ENCODE measurements around the gene THY1. TPM values are rescaled to one million over a fixed set of nuclear protein-coding genes. Genes with fewer than 3 reads are reported as not detected.

THY1 gene
- total RNA-seq, 2 donors from 2014 or later: 0.20 TPM; not detected in 1

DNA sequence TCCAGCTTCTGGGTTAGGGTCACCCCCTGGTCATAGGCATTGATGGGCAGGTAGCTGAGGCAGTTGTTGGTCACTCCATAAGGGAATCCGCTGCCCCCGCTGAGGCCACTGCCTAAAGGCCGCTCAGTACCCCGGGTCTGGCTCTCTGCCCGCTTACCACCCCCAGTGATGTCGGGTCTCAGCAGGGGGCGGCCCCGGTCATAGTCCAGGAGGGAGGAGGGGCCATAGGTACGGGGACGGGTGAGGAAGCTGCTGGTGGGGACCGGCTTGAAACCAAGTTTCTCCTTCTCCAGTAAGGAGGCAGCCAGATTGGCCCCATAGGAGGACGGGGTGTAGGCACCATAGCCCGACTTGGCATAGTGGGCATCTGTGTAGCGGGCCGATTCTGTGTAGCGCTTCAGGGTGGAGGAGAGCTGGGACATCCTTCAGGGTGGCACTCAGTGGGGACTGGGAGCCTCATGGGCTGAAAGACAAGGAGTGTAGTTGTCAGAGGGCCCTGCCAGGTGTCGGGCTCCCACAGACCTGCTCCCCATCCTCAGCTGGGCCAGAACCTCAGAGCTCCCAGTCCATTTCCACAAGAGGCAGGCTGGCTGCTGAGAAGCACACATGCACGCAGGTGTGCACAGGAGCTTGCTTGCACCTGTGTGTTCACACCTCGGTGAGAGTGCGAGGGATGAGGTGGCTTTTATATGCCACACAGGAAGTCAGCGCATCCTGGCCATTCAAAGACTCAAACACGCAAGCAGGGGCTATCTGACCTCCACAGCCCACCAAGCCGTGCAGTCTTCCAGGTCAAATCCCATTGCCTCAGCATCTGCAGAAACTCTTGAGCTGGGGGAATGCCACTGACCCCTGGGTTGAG is 49.7 kb downstream of the THY1 start:
- ATAC-seq (no peak), DNase-seq (no peak)
- Mint-ChIP-seq H3K36me3 (ENCODE audit: low read depth) (no peaks in the 10 kb centered on the region), H3K4me3 (no peak overlapping the region), H3K27ac (no peak overlapping the region), H3K27me3 (peaks cover 24% of the 10 kb centered on the region), H3K4me1 (peaks cover 10% of the 10 kb centered on the region)
- H3K9me3 ChIP-seq (ENCODE audit: control insufficient read depth, low read length, poor library complexity, severe bottlenecking): no peaks in the 10 kb centered on the region

DNA sequence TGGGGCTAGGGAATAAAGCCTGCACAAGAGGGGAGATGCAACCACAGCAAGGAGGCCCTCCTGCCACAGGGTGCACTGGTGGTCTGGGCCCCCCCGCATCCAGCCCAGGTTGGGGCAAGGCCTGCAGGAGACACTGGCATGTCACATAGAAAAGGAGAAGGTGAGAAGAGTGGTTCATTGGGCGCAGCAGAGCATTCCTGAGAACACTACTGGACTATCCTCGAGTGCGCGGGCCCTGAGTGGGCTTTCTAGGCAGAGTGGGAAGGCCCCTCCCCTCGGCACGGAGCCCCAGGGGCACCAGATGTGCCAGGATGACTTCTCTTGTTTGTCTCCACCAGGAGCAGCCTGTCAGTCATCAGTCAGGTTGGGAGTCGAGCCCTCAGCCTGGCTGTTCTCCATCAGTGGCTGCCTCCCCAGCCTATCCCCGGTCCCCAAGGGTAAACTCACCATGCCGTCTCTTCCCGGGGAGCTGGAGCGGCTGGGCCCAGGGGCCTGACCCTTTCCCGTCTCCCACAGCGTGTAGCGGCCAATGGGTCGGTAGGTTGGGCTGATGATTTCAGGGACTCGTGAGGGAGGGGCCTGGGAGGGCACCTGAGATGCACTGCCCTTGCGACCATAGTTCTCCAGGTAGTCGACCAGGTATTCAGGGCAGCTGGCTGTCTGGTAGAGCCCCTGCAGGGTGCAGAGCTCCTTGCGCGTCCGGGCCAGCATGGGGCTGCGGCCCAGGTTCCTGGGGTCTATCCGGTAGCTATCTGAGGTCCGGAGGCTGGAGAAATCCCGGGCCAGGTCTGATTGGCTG is 50.5 kb downstream of the THY1 start:
- Mint-ChIP-seq H3K4me1 (peaks cover 10% of the 10 kb centered on the region), H3K4me3 (no peak overlapping the region), H3K27me3 (peaks cover 32% of the 10 kb centered on the region), H3K36me3 (ENCODE audit: low read depth) (no peaks in the 10 kb centered on the region), H3K27ac (no peak overlapping the region)
- H3K9me3 ChIP-seq (ENCODE audit: control insufficient read depth, low read length, poor library complexity, severe bottlenecking): no peaks in the 10 kb centered on the region
- ATAC-seq: no peak
- no peak for DNase-seq

DNA sequence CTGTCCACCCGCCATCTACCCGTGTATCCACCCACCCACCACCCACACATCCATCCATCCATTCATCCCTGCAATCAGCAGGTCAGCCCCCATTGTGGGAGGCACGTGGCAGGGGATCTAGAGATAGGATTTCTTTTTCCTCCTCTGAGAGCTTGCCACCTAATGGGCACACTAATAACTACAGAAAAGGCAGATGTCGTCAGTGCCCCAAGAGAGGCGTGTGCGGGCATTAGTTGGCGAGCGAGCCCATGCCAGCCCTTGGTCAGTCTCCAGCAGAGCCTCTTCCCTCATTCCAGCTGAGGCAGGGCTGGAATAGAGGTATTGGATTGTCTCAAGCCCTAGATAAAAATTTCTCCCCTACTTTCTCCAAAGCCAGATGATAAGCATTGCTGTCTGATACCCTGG is 51.2 kb downstream of the THY1 start:
- H3K4me1 Mint-ChIP-seq: peaks cover 10% of the 10 kb centered on the region
- H3K4me3 Mint-ChIP-seq: no peak overlapping the region
- peaks cover 39% of the 10 kb centered on the region for H3K27me3 Mint-ChIP-seq
- no peak for DNase-seq
- H3K27ac Mint-ChIP-seq: no peak overlapping the region
- ATAC-seq: no peak
- no peaks in the 10 kb centered on the region for H3K36me3 Mint-ChIP-seq (ENCODE audit: low read depth)
- no peaks in the 10 kb centered on the region for H3K9me3 ChIP-seq (ENCODE audit: control insufficient read depth, low read length, poor library complexity, severe bottlenecking)

DNA sequence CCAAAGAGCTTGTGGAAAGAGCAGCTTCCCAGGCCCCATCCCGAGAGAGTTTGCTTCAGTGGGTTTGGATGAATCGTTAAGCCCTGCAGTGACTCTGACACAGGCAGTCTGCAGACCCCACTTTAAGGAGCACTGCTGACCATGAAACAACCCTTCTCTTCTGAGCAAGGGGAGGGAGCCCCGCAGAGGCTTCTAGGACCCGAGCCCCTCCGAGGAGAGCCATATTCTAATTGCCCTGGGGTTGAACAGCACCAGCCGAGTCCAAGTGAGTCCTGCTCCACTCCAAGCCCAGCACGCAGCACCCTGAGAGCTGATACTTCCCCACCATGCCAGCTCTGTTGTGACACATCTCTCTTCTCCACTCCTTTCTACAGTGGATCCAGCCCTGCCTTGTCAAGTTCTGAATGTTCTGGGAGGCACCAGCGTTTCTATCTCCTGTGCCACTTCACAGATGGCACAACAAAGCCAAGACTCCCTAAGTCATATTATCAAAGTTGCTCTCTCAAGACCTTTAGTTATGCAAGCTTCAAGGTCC is 51.8 kb downstream of the THY1 start:
- Mint-ChIP-seq H3K27me3 (peaks cover 45% of the 10 kb centered on the region), H3K27ac (no peak overlapping the region)

DNA sequence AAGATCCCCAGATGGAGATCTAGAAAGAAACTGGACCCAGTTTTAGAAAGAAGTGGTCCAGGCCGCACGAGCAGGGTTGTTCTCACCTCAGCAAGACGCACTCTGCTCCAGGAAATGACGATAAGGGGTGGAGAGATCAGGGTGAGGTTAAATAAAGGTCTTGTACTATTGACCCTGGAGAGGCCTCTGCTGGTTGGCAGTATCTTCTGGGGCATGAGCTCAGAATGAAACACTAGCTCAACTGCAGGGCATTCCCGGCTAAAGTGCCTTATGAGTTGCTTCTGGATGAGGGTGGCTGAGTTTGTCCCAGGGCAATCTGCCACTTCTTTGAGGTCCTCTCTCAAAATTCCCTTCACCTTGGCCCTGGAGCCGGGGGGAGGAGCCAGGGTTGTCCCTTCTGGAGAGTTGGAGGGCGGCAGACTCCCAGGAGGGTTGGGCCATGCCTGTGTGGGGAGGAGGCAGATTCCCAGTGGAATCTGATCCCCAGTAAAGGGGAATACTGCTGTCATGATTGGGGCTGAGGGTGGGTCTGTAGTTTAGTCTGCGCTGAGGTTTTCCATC is 52.4 kb downstream of the THY1 start:
- peak; percentile 90 for ATAC-seq
- peaks cover 10% of the 10 kb centered on the region for H3K4me1 Mint-ChIP-seq
- H3K27me3 Mint-ChIP-seq: peaks cover 51% of the 10 kb centered on the region
- H3K4me3 Mint-ChIP-seq: peak overlapping the region; percentile 63
- H3K9me3 ChIP-seq (ENCODE audit: control insufficient read depth, low read length, poor library complexity, severe bottlenecking): no peaks in the 10 kb centered on the region
- H3K36me3 Mint-ChIP-seq (ENCODE audit: low read depth): no peaks in the 10 kb centered on the region
- no peak overlapping the region for H3K27ac Mint-ChIP-seq
- DNase-seq: peak in 1 of 3 donors; percentile 8

More for the DNA sequence above, 51.8 kb downstream of the THY1 start:
- ATAC-seq (no peak), DNase-seq (no peak)
- no peak overlapping the region for H3K4me3 Mint-ChIP-seq
- no peaks in the 10 kb centered on the region for H3K9me3 ChIP-seq (ENCODE audit: control insufficient read depth, low read length, poor library complexity, severe bottlenecking)
- H3K36me3 Mint-ChIP-seq (ENCODE audit: low read depth): no peaks in the 10 kb centered on the region
- H3K4me1 Mint-ChIP-seq: peaks cover 10% of the 10 kb centered on the region

DNA sequence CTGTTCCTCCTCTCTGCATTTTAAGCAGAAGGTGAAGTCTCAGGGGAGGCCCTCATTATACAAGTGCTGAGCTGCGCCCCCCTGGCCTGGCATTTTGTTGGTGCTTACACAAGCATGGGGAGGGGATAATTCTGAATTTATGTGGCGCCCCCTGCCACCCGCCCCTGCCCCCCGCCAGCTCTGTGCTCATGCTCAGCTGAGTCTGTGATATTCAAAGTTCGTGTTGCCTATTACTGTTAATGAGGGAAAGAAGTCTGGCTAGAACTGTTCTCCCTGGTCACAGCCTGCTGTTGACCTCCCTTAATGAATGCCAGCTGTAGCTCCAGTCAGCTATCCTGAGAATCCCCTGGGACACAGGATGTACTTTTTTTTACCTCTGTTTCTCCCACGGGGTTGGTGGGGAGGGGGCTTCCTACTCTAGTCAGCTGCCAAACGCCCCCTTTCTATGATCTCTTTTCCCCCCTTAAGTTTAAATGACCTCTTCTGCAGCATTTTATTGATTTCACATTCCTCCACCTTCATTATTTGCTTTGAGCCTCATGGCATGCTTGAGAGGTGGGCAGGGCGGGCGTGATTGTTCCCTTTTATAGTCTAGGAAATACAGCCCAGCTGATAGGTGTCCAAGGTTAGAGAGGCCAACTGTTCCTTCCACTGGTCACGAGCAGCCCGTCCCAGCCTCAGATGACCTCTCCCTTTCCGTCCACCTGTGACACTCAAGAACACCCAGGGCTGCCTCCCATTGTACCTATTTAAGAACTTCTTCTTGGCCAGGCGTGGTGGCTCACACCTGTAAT is 53.6 kb downstream of the THY1 start:
- H3K27ac Mint-ChIP-seq: no peak overlapping the region
- no peaks in the 10 kb centered on the region for H3K9me3 ChIP-seq (ENCODE audit: control insufficient read depth, low read length, poor library complexity, severe bottlenecking)
- no peak for DNase-seq
- no peak for ATAC-seq
- no peak overlapping the region for H3K4me3 Mint-ChIP-seq
- H3K36me3 Mint-ChIP-seq (ENCODE audit: low read depth): no peaks in the 10 kb centered on the region
- H3K27me3 Mint-ChIP-seq: peaks cover 64% of the 10 kb centered on the region
- H3K4me1 Mint-ChIP-seq: peaks cover 16% of the 10 kb centered on the region

DNA sequence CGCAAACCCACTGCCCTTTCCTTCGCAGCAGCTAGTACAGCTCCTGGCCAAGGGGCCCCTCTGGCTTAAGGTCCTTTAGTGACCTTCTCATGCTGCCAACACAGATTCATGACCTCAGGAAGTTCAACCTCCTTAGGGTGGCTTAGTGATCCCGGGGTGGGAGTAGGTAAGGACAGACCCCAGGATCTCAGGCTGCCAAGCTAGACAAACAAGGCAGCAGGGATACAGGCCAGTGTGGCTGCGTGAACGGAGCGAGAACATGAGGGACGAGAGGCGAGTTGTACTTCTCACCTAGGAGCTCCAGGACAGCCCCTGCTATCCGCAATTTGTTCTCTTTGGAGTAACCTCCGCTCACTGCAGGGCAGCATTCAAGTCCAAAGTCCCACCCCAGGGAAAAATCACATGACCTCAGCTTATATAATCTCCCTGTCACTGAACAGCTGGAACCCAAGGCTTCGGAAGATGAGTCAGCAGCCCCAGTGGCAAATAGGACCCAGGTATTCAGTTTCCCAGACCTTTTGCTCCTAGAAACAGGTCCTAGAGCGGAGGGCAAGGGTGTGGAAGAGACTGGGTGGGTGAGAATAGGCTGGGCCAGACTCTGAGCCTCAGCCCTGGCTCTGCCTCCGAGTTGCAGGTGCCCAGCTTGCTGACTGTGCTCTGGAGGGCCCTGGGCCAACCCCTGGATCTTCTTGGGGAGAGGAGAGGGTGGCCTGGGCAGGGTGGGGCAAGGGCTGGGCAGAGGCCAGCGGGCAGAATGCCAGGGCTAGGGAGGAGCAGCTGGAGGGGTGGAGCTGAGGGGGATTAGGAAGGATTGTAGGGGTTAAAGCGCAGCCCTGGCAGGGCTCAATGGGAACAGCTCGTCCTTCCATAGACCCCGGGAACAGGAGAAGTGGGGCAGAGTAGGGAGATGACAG is 54.6 kb downstream of the THY1 start:
- DNase-seq (no peak), ATAC-seq (no peak)
- no peaks in the 10 kb centered on the region for H3K9me3 ChIP-seq (ENCODE audit: control insufficient read depth, low read length, poor library complexity, severe bottlenecking)
- Mint-ChIP-seq H3K36me3 (ENCODE audit: low read depth) (no peaks in the 10 kb centered on the region), H3K4me3 (no peak overlapping the region), H3K27me3 (peaks cover 65% of the 10 kb centered on the region), H3K4me1 (peaks cover 14% of the 10 kb centered on the region), H3K27ac (no peak overlapping the region)

DNA sequence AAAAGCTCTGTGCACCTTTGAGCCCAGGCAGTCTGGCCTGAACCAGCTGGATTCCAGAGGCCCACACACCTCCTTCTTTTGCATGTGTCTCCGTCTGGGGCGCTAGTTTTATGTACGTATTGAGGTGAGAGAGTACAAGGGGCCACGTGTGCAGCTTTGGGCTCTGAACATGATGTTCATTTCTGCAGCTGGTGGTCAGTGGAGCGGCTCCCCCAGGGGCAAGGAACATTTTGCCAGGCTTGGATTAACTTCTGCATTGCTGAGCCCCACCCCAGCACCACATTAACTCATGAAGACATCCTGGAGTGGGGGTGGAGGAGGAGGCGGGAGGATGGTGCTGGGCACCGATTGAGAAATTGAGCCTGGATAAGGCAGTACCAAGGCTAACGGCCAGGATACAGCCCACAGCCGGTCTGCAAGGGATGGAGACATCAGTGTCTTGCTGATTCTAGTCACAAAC is 55.3 kb downstream of the THY1 start:
- Mint-ChIP-seq H3K4me1 (peaks cover 14% of the 10 kb centered on the region), H3K27ac (no peak overlapping the region), H3K36me3 (ENCODE audit: low read depth) (no peaks in the 10 kb centered on the region), H3K27me3 (peaks cover 72% of the 10 kb centered on the region), H3K4me3 (no peak overlapping the region)
- no peaks in the 10 kb centered on the region for H3K9me3 ChIP-seq (ENCODE audit: control insufficient read depth, low read length, poor library complexity, severe bottlenecking)
- DNase-seq (no peak), ATAC-seq (no peak)

Other genes with a start within 250 kb of the THY1 start
- gene NHERF4, start 237.7 kb downstream of the THY1 start, total RNA-seq: 1 to 10 TPM in 1 of 2 donors, under 1 TPM in 1; 0.65 to 1.0 TPM
- gene CBL, start 216.8 kb downstream of the THY1 start, total RNA-seq: 10 to 100 TPM; 36.1 to 41.9 TPM
- gene MCAM, start 106.0 kb downstream of the THY1 start, total RNA-seq: 10 to 100 TPM; 25.6 to 54.0 TPM
- gene RNF26, start 88.6 kb downstream of the THY1 start, total RNA-seq: 10 to 100 TPM; 15.3 to 19.0 TPM
- not detected for gene C1QTNF5, start 82.3 kb downstream of the THY1 start, total RNA-seq
- not detected for gene MFRP, start 76.5 kb downstream of the THY1 start, total RNA-seq
- gene USP2, start 41.5 kb downstream of the THY1 start, total RNA-seq: 1 to 10 TPM; 1.7 to 5.2 TPM

All from T-helper 17 cell (primary cell).